ENCODE measurements around the gene FNIP2. TPM values are rescaled to one million over a fixed set of nuclear protein-coding genes. Genes with fewer than 3 reads are reported as not detected.

Gene FNIP2
- total RNA-seq, 1 experiment from 2014 or later, result 16.1 TPM

DNA sequence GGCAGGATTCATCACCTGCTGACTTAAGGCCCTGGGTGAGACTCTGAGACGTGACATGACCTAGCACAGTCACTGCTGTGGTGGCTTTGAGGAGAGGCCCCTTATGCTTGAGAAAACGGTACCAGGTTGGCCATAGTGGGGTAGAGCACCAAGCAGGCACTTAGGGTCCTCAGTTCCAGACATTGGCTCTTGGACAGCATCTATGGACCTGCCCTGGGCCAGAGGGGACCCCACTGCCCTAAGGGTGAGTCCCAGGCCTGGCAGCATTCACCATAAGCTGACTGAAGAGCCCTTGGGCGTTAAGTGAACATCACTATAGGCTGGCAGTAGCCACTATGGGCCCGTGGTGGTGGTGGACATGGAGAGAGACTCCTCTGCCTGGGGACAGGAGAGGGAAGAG, 78.7 kb downstream of the FNIP2 start:
- ChIA-PET CTCF (no interaction called here), POLR2A (ENCODE audit: low non-redundant PET) (no interaction called here)
- Histone ChIP-seq H3K4me3 (ENCODE audit: low read depth, low read length, poor library complexity, severe bottlenecking) (no peak overlapping the region), H3K9me3 (ENCODE audit: low read depth, low read length, poor library complexity, severe bottlenecking) (no peaks in the 10 kb centered on the region), H3K4me1 (ENCODE audit: insufficient read depth, low read length, poor library complexity, severe bottlenecking) (no peaks in the 10 kb centered on the region), H3K27ac (ENCODE audit: low read depth, low read length, poor library complexity, severe bottlenecking) (no peak overlapping the region), H3K27me3 (replicated peaks; ENCODE audit: insufficient read depth, low read depth, low read length, poor library complexity) (no peaks in the 10 kb centered on the region), H3K36me3 (ENCODE audit: insufficient read depth, low read length, poor library complexity, severe bottlenecking) (no peaks in the 10 kb centered on the region)
- TF ChIP-seq EZH2 (IDR thresholded peaks at IDR 0.05; ENCODE audit: borderline replicate concordance, low read depth, low read length, poor library complexity, severe bottlenecking), result no peak
- TF ChIP-seq, protein P1, sequence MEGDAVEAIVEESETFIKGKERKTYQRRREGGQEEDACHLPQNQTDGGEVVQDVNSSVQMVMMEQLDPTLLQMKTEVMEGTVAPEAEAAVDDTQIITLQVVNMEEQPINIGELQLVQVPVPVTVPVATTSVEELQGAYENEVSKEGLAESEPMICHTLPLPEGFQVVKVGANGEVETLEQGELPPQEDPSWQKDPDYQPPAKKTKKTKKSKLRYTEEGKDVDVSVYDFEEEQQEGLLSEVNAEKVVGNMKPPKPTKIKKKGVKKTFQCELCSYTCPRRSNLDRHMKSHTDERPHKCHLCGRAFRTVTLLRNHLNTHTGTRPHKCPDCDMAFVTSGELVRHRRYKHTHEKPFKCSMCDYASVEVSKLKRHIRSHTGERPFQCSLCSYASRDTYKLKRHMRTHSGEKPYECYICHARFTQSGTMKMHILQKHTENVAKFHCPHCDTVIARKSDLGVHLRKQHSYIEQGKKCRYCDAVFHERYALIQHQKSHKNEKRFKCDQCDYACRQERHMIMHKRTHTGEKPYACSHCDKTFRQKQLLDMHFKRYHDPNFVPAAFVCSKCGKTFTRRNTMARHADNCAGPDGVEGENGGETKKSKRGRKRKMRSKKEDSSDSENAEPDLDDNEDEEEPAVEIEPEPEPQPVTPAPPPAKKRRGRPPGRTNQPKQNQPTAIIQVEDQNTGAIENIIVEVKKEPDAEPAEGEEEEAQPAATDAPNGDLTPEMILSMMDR (conservative IDR thresholded peaks at IDR 0.05; ENCODE audit: low read depth, low read length), result no peak
- no TSS peak for BruUV-seq (replicated peaks)
- DNase-seq (ENCODE audit: low spot score), result no peak
- intact Hi-C loops (cut with micrococcal nuclease; ENCODE audit: unreplicated experiment), result no loop called here

DNA sequence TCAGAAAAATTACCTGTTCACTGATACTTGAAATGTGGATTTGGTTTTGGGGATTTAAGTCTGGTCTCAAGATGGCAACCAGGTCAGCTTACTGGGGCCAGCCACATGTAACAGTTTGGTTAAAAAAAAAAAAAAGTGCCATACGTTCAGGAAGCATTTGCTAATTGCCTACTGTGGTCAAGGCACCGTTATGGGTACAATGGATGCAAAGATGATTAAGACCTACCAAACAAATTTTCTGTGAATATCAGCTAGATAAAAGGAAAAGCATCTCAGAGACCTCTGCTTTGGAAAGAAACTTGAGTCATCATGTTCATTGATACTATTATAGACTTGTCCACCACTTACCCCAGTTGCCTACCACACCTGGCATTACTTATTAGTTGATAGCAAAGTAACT, 80.9 kb downstream of the FNIP2 start:
- no peak for TF ChIP-seq EZH2 (IDR thresholded peaks at IDR 0.05; ENCODE audit: borderline replicate concordance, low read depth, low read length, poor library complexity, severe bottlenecking)
- TF ChIP-seq, protein P1 (conservative IDR thresholded peaks at IDR 0.05; ENCODE audit: low read depth, low read length), result no peak
- CTCF ChIA-PET, result no interaction called here
- H3K4me3 ChIP-seq (ENCODE audit: low read depth, low read length, poor library complexity, severe bottlenecking), result no peak overlapping the region
- no peaks in the 10 kb centered on the region for H3K27me3 ChIP-seq (replicated peaks; ENCODE audit: insufficient read depth, low read depth, low read length, poor library complexity)
- H3K4me1 ChIP-seq (ENCODE audit: insufficient read depth, low read length, poor library complexity, severe bottlenecking), result no peaks in the 10 kb centered on the region
- H3K27ac ChIP-seq (ENCODE audit: low read depth, low read length, poor library complexity, severe bottlenecking), result no peak overlapping the region
- intact Hi-C loops (cut with micrococcal nuclease; ENCODE audit: unreplicated experiment), result loop anchor here (2.0 to 5.0 kb wide), 2 partner anchors 439 to 587 kb away; no protein-coding TSS in a partner anchor
- BruUV-seq (replicated peaks), result no TSS peak
- POLR2A ChIA-PET (ENCODE audit: low non-redundant PET), result no interaction called here
- no peaks in the 10 kb centered on the region for H3K36me3 ChIP-seq (ENCODE audit: insufficient read depth, low read length, poor library complexity, severe bottlenecking)
- DNase-seq (ENCODE audit: low spot score), result no peak
- no peaks in the 10 kb centered on the region for H3K9me3 ChIP-seq (ENCODE audit: low read depth, low read length, poor library complexity, severe bottlenecking)

DNA sequence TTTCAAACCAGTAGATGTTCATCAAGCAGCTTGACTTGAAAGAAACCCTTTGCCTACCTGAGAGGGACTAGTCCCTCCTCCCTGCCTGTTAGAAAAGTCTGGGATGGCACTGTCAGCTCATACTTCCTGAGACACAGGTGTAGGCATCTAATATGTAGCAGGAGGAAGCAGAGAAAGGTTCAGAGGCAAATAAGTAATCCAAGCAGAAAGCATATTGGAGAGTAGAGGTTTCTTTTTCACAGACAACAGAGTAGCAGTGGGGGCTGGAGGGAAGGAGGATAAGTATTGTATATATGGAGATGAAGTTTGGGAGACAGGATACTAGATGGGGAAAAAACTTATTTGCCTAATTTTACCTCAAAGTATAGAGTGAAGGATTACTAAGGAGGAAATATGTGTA, 81.5 kb downstream of the FNIP2 start:
- intact Hi-C loops (cut with micrococcal nuclease; ENCODE audit: unreplicated experiment), result loop anchor here (2.0 to 5.0 kb wide), 2 partner anchors 440 to 588 kb away; no protein-coding TSS in a partner anchor
- BruUV-seq (replicated peaks), result no TSS peak
- Histone ChIP-seq H3K4me3 (ENCODE audit: low read depth, low read length, poor library complexity, severe bottlenecking) (no peak overlapping the region), H3K27me3 (replicated peaks; ENCODE audit: insufficient read depth, low read depth, low read length, poor library complexity) (no peaks in the 10 kb centered on the region), H3K27ac (ENCODE audit: low read depth, low read length, poor library complexity, severe bottlenecking) (no peak overlapping the region), H3K4me1 (ENCODE audit: insufficient read depth, low read length, poor library complexity, severe bottlenecking) (no peaks in the 10 kb centered on the region), H3K36me3 (ENCODE audit: insufficient read depth, low read length, poor library complexity, severe bottlenecking) (no peaks in the 10 kb centered on the region), H3K9me3 (ENCODE audit: low read depth, low read length, poor library complexity, severe bottlenecking) (no peaks in the 10 kb centered on the region)
- TF ChIP-seq, protein P1 (conservative IDR thresholded peaks at IDR 0.05; ENCODE audit: low read depth, low read length), result no peak
- no peak for TF ChIP-seq EZH2 (IDR thresholded peaks at IDR 0.05; ENCODE audit: borderline replicate concordance, low read depth, low read length, poor library complexity, severe bottlenecking)
- CTCF ChIA-PET, result interaction anchor here (0.6 to 1.9 kb wide), 2 partner anchors 24 to 352 kb away, joined by 3 to 8 read pairs; no protein-coding TSS in a partner anchor
- DNase-seq (ENCODE audit: low spot score), result no peak
- POLR2A ChIA-PET (ENCODE audit: low non-redundant PET), result no interaction called here

Data from A673 (cell line).